ENCODE measurements around the gene SLC25A33.

Gene SLC25A33

DNA sequence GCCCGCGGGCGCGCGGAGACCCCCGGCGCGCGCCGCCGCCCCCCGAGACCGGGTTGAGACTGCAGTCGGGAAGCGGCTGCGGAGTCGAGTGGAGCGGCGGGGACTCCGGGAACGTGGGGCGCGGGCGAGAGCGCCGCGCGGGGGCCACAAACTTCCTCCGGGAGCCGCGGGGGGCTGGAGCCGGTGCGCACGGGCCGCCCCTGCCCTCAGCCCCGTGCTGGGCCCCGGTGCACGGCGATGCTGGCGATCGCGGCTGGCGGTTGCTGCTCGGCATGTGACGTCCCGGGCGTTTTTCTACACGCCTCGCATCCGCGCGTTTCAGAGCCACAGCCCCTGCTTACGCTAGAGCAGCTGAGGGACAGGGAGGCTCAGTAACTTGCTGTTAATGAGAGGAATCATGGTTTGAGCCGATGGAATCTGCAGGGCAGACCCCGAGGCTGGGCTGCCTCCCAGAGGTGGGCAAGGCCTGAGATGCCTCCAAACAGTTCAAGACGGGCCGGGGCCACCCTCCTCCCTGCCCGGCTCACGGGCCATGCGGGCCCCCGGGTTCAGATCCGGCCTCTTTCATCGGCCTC is 50.0 kb downstream of the SLC25A33 start:
- no peak for DNase-seq

DNA sequence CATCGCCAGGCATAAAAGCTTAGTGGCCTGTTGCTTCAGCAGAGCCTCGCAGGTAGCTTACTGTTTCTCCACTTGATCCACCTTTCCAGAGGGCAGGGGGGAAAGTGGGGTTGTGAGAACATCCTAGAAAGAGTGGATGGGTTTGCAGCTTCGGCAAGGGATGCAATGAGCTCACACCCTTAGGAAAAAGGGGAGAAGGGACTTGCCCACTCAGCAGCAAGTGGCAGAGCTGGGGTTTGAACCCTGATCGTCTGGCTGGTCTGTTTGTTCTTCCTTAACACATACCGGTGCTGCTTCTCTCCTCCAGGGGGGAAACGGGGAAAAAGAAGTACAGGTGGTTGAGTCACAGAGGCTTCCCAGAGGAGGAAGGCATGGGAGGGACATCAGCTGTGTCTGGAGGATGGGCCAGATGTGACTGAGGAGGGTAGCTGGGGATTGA is 50.5 kb downstream of the SLC25A33 start:
- no peak for DNase-seq

DNA sequence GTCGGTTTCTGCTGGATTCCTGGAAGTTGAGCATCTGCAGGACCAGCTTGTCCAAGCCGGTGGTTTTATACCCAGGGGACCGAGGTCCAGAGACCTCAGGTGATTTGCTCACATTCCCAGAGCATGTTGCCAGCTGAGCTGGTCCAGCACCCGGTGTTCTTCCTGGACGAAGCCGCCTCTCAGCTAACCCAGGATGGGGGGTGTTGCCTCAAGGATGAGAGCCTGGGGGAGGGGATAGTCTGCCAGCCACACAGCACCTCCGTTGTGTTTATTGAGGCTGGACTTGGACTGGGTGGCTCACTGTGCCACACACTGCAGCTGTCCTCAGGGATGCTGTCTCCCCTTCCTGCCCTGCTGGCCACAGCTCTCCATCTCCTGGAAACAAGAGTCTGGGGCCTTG is 50.9 kb downstream of the SLC25A33 start:
- DNase-seq: no peak

DNA sequence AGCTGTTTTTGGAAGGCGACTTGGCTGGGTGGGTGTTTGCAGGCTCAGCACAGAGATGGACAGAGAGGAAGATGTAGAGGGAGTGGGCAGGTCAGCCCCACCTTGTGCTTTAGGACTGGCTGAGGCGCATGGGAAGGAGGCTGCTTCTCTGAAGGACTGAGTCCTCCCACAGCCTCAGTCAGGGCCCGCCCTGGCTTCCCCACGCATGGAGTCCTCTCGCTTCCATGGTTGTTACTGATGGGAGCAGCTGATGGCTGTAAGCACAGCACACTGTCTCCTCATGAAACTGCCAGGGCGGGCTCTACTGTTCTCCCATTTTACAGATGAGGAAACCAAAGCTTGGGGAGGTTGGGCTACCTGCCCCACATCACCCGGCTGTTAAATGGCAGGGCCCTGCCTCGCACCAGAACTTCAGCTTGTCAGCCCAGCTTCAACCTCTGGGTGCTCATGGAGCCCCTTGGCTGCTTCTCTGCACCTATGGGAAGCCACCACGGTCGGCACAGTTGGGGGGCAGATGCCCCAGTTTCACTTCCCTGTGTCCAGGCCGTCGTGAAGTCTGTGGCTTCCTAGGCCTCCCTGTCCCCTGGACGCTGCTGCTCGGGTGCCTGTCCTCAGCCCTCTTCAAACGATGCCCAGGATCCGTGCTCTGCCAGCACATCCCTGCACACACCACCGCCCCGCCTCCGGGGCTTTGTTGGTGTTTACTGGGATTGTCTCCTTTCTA is 51.8 kb downstream of the SLC25A33 start:
- no peak for DNase-seq

DNA sequence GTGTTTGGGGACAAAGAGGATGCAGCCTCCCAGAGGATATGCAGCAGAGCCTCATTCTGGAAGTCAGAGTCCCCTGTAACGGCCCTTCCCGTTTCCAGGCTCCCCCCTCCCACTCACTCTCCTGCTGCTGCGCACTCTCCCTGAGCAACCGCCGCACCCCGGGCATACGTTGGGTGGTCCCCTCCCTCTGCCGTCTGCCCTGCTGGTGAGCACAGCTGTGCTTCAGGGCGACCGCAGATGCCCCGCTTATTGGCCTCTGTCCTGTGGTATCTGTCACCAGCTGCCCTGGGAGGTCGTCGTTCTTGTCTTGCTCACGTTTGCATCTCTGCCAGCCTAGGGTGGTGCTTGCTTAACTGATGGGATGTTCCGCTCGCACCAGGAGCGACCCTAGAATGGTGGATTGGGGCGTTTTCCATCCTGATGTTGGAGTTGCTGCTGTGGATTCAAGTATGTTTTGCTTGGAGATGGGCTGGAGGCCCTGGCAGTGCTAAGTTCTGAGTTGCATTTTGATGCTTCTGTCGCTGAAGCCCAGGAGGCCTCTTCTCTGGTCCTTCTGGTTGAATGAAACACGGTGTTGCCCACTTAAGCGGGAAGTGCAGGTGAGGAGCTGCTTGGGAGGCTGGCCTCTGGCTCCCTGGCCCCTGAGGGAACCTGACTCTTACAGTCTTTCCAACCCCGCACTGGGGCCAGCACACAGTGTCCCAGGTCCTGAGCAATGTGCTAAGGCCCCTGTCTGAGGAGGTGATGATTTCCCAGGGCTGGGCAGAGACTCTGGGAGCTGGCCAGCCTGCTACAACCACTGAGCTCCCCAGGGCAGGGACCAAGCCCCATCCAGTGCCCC is 52.6 kb downstream of the SLC25A33 start:
- DNase-seq: no peak

DNA sequence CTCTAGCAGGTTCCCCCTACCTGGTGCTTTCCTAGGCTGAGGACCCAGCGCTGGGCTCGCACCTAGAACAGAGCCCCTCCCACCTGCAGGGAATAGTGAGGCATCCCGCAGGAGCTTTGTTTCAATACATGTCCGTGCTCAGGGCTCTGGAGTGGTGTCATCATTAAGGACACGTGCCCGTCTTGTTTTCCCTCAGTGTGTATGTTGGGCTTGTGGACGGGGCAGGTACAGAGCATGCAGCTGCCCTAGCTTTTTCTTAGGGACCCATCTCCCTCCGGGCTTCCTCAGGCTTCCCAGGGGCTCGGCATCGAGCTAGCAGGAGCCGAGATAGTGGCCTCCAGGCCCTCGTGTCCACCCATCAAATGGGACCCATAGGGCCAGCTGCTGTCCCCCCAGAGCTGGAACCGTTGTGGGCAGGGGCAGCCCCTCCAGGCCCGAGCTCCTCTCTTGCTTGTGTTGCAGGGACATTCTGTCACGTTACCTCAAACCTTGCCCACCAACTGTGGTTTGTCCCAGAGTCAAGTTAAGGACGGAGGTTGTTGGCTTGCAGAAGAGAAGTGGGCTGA is 53.3 kb downstream of the SLC25A33 start:
- no peak for DNase-seq

DNA sequence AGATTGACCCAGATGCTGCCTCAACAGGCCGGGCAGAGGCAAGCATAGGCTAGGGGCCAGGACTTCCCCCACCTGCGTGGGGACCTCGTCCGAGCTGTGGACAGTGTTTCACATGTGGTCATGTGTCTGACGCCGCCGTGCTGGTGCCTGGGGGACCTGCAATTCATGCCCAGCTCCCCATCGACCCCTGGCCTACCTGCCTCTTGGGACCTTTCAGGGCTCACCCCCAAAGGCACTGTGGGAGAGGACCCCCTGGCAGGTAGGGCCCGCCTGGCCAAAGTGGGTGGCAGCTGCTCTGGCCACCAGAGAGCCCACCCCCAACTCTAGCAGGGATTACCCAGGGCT is 53.9 kb downstream of the SLC25A33 start:
- DNase-seq: no peak

DNA sequence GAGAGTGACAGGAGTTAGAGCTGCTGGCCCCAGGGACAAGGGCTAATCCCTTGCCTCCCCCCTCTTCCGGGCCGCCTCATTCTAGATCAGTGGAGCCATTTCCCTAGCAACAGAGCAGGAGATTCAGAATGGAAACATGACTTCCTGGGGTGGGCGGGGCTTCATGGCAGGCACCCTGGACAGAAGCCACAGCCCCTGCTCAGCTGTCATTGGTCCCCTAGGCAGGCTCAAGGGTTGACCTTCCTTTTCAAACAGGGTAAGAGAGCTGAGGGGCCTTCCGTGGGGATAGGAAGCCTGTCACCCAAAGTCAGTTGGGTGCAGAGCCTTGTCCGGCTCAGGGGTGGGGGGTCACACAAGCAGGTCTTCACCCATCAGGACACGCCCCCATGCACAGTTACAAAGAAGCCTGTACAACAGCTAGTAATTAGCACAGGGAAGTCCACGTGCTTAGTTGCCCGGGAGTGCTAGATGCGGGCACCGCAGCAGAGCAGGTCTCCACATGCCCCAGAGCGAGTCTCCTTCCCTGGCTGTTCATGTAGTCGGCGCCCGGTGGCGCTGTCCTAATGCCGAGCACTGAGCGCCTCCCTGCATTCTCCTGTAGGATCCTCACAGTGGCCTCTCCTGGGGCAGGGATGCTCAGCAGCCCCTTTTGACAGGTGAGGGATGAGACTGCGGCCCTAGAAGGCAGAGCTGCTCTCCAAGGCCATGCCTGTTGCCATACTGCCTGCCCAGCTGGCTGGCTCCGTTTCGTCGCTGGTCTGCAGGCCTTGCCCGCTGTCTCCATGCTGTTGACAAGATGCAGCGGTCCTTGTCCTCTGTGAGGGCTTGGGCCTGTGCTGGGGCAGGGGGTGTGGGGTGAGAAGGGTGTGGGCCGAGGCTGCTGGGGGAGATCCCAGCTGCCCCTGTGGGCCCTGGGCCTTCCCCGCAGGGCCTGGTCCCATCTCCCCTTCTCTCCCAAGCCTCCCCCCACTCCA is 54.5 kb downstream of the SLC25A33 start:
- DNase-seq: no peak

DNA sequence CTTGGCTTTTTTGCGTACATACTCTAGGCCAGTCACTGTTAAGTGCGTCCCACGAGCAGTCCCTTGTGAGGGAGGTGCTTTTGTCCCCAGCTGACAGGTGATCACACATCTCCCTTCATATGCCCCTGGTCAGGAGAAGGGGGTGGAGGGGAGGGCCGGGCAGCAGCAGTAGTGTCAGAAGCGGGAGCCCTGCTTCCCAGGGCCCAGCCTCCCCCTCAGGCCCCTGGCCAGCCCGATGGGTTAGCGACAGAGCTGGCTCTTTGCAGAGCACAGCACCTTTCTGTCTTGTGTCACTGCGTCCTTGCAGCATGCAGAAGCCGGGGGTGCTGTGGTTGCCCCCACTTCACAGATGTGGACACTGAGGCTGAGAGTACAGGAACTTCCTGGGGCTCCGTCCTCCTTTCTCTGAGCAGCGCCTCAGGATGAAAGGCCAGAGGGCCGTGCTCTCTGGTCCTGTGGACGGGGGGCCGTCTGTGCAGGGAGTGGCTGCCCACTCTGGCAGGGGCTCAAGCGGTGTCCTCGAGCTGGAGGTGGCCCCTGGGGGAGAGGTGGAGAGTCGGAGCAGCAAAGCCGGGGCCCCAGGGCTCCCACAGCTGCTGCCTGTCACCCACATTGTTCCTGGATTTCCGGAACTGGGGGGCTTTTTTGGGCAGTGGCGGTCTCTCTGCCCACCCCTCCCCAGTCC is 55.3 kb downstream of the SLC25A33 start:
- no peak for DNase-seq

DNA sequence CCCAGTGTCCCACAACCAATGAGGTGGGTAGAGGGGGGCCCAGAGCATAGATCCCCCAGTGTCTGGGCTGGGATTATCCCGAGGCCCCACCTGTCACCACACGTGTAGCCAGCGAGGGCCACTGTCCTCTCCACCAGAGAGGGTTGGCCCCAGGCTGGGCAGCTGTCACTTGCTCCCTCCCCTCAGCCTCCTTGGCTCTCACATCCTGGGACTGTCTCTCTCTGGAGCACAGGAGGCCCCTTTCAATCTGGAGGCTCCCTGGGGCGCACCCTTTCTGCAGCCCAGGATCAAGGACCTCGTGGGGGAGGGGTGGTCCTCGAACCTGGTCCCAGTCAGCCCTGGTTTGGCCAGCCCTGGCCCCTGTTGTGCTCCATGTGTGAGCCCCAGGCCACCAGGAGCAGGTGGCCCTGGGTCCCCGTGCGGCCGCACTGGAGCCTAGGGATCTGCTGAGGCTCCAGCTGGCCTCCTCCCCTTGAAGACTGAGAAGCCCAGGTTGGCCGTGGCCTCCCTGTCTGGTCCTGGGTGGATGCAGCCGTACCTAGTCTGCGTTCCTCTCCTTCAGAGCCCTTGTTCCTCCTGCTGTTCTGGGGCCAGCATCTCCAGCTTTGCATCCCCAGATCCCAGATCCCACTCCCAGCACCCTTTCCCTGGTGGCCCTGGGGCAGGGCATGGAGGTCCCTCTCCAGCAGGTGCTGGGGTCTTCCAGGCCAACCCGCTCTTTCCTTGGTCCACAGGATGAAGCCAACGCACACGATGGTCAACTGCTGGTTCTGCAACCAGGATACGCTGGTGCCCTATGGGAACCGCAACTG is 56.1 kb downstream of the SLC25A33 start:
- no peak for DNase-seq

DNA sequence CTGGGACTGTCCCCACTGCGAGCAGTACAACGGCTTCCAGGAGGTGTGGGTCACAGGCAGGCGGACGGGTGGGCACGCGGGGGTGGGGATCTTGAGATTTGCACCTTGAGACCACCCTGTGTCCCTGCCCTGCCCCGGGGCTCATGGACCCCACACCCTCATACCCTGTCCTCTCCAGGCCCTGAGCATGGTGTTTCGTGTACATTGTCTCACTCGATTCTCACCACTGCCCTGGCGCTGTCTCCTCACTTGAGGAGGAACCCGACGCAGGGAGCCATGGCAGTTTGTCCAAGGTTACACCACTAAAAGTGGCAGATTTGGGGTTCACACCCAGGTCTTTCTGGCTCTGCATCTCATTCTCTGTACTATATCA is 56.7 kb downstream of the SLC25A33 start:
- DNase-seq: no peak

DNA sequence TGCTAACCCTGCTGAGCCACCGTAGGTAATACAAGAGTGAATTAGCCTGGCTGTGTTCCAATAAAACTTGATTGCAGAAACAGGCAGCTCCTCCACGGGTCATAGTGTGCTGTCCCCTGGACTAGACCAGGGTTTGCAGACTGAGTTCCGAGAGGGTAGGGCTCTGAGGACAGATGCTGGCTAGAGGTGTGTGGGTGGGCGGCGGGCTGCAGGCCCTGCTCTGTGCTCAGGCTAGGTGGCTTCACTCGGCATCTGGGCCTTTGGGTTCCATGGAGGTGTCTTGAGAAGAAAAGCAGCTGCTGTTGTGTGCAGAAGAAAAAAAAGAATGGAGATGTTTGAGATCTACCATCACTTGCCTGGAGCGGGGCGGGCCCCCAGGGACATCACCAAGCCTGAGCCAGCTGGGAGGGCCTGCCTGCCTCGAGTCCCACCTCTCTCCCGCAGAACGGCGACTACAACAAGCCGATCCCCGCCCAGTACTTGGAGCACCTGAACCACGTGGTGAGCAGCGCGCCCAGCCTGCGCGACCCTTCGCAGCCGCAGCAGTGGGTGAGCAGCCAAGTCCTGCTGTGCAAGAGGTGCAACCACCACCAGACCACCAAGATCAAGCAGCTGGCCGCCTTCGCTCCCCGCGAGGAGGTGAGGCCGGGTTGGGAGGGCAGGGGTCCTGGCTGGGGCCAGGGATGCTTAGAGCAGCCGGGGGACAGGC is 57.3 kb downstream of the SLC25A33 start:
- no peak for DNase-seq

DNA sequence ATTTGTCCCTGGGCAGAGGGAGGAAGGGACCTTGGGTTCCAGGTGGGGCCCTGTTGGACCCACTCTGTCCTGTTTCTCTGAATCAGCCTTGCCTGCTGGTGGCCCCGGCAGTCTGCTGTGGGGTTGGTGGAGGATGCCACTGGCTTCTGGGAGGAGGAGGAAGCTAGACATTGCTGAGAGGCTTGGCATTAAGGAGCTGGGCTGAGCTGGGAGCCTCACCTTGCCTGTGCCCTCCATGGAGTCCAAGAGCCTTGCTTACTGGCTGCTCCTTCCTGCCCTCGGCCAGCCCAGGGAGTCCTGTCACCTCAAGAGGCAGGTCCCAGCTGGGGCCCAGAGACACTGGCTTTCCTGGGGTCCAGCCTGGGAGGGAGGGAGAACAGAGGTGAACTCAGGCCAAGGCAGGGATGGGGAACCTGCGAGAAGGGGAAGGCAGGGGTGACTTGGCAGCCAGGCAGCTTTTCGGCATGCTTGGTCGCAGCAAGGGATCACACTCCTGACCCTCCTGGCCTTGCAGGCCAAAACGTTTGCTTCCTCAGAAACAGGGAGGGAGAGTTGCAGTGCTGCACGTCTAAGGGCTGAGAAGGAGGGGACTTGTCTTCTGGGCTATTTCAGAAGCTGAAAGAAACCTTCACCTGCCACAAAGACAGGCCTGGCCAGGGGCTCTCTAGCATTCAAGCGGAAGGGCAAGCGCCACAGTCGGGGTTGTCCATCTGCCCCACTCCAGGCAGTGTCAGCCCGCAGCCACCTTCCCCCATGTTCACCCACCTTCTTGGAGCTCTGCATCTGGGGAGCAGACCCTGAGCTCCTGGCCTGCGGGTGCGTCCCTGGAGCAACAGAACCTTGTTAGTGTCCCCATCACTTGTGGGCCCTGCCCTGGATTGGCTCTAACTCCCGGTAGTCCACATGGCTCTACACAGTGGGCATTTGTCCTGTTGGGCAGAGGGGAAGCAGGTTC is 58.4 kb downstream of the SLC25A33 start:
- no peak for DNase-seq

DNA sequence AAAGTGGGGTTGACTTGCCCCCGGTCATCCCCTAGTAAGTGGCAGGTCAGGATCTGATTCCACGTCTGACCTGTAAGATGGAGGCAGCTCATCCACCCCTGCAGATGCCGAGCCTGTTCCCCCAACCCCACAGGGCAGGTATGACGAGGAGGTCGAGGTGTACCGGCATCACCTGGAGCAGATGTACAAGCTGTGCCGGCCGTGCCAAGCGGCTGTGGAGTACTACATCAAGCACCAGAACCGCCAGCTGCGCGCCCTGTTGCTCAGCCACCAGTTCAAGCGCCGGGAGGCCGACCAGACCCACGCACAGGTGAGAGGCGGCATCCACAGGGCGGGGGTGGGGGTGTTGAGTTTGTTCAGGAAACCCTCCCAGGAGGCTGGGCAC is 59.0 kb downstream of the SLC25A33 start:
- DNase-seq: no peak

DNA sequence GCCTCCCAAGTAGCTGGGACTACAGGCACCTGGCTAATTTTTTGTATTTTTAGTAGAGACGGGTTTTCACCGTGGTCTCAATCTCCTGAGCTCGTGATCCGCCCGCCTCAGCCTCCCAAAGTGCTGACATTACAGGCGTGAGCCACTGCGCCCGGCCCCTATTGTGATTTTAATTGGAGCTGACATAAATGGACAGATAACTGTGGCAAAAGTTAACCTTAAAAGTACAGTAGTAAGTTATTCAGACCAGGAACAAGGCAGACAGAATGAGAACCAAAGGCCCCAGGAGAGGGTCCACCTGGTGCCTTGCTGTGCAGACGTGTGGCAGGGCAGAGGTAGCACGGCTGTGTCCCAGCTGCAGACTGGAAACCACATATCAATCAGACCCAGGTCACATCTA is 60.5 kb downstream of the SLC25A33 start:
- DNase-seq: no peak

DNA sequence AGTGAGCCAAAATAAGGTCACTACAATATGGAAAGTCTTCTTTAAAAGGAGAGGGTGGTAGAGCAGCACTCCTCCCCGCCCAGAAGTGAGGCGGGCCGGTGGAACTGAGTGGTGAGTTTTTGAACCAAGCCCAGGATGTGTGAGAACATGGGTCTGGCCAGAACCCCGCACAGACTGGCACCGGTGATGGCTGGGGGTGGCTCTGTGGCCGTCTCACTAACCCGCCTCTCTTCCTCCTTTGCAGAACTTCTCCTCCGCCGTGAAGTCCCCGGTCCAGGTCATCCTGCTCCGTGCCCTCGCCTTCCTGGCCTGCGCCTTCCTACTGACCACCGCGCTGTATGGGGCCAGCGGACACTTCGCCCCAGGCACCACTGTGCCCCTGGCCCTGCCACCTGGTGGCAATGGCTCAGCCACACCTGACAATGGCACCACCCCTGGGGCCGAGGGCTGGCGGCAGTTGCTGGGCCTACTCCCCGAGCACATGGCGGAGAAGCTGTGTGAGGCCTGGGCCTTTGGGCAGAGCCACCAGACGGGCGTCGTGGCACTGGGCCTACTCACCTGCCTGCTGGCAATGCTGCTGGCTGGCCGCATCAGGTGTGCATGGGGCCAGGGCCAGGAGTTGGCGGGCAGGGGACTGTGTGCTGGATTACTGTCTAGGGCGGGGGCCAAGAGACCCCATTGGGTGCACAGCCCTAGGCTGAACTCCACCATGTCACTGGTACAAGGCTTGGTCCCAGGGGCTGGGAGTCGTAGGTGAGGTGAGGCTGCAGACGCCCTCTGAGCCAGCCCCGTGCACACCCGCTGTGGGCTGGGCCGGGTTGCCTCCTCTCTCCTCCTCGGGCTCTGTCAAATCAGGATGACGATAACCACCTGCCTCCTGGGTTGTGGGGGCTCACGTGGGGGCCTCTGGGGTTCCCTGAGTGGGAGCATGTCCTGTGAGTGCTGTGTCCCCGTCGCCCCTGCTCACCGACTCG is 61.9 kb downstream of the SLC25A33 start:
- no peak for DNase-seq

DNA sequence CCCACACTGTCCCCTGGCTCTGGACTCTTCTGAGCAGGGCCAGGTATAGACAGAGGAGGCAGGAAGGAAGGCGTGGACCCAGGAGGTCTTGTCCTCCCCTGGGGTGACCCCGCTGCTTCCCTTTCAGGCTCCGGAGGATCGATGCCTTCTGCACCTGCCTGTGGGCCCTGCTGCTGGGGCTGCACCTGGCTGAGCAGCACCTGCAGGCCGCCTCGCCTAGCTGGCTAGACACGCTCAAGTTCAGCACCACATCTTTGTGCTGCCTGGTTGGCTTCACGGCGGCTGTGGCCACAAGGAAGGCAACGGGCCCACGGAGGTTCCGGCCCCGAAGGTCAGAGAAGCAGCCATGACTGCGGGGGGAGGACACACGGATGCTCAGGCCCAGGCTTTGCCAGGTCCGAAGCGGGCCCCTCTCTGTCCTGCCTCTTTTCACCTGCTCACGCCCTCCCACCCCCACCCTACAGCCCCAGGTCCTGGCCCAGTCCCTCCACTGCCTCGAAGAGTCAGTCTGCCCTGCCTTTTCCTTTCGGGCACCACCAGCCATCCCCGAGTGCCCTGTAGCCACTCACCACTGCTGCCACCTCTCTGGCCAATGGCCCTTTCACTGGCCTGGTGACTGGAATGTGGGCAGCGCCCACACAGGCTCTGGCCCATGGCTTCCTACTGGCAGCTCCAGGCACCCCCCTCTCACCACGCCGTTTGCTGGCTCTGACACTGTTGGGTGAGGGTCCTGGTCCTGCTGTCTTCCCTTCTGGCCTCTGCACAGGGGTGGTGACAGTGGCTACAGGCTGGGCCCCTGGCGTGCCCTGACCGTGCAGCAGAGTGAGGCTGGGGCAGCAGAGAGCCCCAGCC is 62.9 kb downstream of the SLC25A33 start:
- no peak for DNase-seq

Measured in cerebellar nuclear complex (tissue), 1 donor.